Measurements from ENCODE around the gene PCID2.
"Not testable (repeated sequence)": the region's sequence is repeated elsewhere in the genome, so short reads cannot be mapped to it uniquely, and the experiment has no call there.

PCID2 gene

GRCh38 chr13:113208421-113209335 lies at the start of gene PCID2:
TSS of gene PCID2 (minus strand) at chr13:113208669. CDS start at chr13:113208634, 35 bp downstream.
- Histone ChIP-seq H3K9me3 (ENCODE audit: low read length) (peaks cover 2% of the 10 kb centered on the region), H3K36me3 (ENCODE audit: insufficient read depth, low read length) (peaks cover 30% of the 10 kb centered on the region), H3K4me3 (ENCODE audit: low read length) (peak within 1 kb of the TSS; percentile 95), H3K27me3 (ENCODE audit: insufficient read depth, low read length) (no peaks in the 10 kb centered on the region), H3K4me1 (ENCODE audit: insufficient read depth, low read length) (peaks cover 26% of the 10 kb centered on the region), H2AFZ (ENCODE audit: low read depth, low read length) (peak within 1 kb of the TSS; percentile 97)

GRCh38 chr13:113257908-113258307 lies 49.4 kb upstream of the PCID2 start:
- not testable (repeated sequence) for H3K4me3 ChIP-seq (ENCODE audit: low read length); H3K4me1 ChIP-seq (ENCODE audit: insufficient read depth, low read length); H3K27me3 ChIP-seq (ENCODE audit: insufficient read depth, low read length); H3K9me3 ChIP-seq (ENCODE audit: low read length); H2AFZ ChIP-seq (ENCODE audit: low read depth, low read length)
- peaks cover 64% of the 10 kb centered on the region for H3K36me3 ChIP-seq (ENCODE audit: insufficient read depth, low read length)

GRCh38 chr13:113252516-113253095 lies 44.1 kb upstream of the PCID2 start:
- H3K36me3 ChIP-seq (ENCODE audit: insufficient read depth, low read length) = peaks cover 71% of the 10 kb centered on the region
- H3K9me3 ChIP-seq (ENCODE audit: low read length) = peaks cover 2% of the 10 kb centered on the region
- no peak overlapping the region for H2AFZ ChIP-seq (ENCODE audit: low read depth, low read length)
- no peaks in the 10 kb centered on the region for H3K27me3 ChIP-seq (ENCODE audit: insufficient read depth, low read length)
- no peaks in the 10 kb centered on the region for H3K4me1 ChIP-seq (ENCODE audit: insufficient read depth, low read length)
- no peak overlapping the region for H3K4me3 ChIP-seq (ENCODE audit: low read length)

- H3K36me3 ChIP-seq (ENCODE audit: insufficient read depth, low read length) = peaks cover 75% of the 10 kb centered on the region
- H2AFZ ChIP-seq (ENCODE audit: low read depth, low read length) = no peak overlapping the region
- no peaks in the 10 kb centered on the region for H3K4me1 ChIP-seq (ENCODE audit: insufficient read depth, low read length)
- no peak overlapping the region for H3K4me3 ChIP-seq (ENCODE audit: low read length)
- no peaks in the 10 kb centered on the region for H3K9me3 ChIP-seq (ENCODE audit: low read length)
- H3K27me3 ChIP-seq (ENCODE audit: insufficient read depth, low read length) = no peaks in the 10 kb centered on the region
Observed at GRCh38 chr13:113245849-113246796, 37.7 kb upstream of the PCID2 start.

- Histone ChIP-seq H3K9me3 (ENCODE audit: low read length) (no peaks in the 10 kb centered on the region), H3K4me3 (ENCODE audit: low read length) (no peak overlapping the region), H2AFZ (ENCODE audit: low read depth, low read length) (no peak overlapping the region), H3K4me1 (ENCODE audit: insufficient read depth, low read length) (no peaks in the 10 kb centered on the region), H3K36me3 (ENCODE audit: insufficient read depth, low read length) (peaks cover 81% of the 10 kb centered on the region), H3K27me3 (ENCODE audit: insufficient read depth, low read length) (no peaks in the 10 kb centered on the region)
Observed at GRCh38 chr13:113243847-113244246, 35.4 kb upstream of the PCID2 start.

GRCh38 chr13:113241623-113242022 lies 33.2 kb upstream of the PCID2 start:
- not testable (repeated sequence) for H2AFZ ChIP-seq (ENCODE audit: low read depth, low read length); H3K9me3 ChIP-seq (ENCODE audit: low read length); H3K4me3 ChIP-seq (ENCODE audit: low read length); H3K27me3 ChIP-seq (ENCODE audit: insufficient read depth, low read length); H3K4me1 ChIP-seq (ENCODE audit: insufficient read depth, low read length)
- peaks cover 75% of the 10 kb centered on the region for H3K36me3 ChIP-seq (ENCODE audit: insufficient read depth, low read length)

GRCh38 chr13:113239986-113240385 lies 31.5 kb upstream of the PCID2 start:
- H3K9me3 ChIP-seq (ENCODE audit: low read length) = no peaks in the 10 kb centered on the region
- H2AFZ ChIP-seq (ENCODE audit: low read depth, low read length) = no peak overlapping the region
- H3K4me1 ChIP-seq (ENCODE audit: insufficient read depth, low read length) = no peaks in the 10 kb centered on the region
- peaks cover 69% of the 10 kb centered on the region for H3K36me3 ChIP-seq (ENCODE audit: insufficient read depth, low read length)
- H3K4me3 ChIP-seq (ENCODE audit: low read length) = no peak overlapping the region
- no peaks in the 10 kb centered on the region for H3K27me3 ChIP-seq (ENCODE audit: insufficient read depth, low read length)

GRCh38 chr13:113239357-113239756 lies 30.9 kb upstream of the PCID2 start:
- Histone ChIP-seq H3K27me3 (ENCODE audit: insufficient read depth, low read length) (no peaks in the 10 kb centered on the region), H3K36me3 (ENCODE audit: insufficient read depth, low read length) (peaks cover 68% of the 10 kb centered on the region), H3K9me3 (ENCODE audit: low read length) (no peaks in the 10 kb centered on the region), H3K4me3 (ENCODE audit: low read length) (no peak overlapping the region), H3K4me1 (ENCODE audit: insufficient read depth, low read length) (no peaks in the 10 kb centered on the region), H2AFZ (ENCODE audit: low read depth, low read length) (no peak overlapping the region)

GRCh38 chr13:113238536-113238935 lies 30.1 kb upstream of the PCID2 start:
- no peaks in the 10 kb centered on the region for H3K27me3 ChIP-seq (ENCODE audit: insufficient read depth, low read length)
- no peak overlapping the region for H2AFZ ChIP-seq (ENCODE audit: low read depth, low read length)
- no peak overlapping the region for H3K4me3 ChIP-seq (ENCODE audit: low read length)
- H3K36me3 ChIP-seq (ENCODE audit: insufficient read depth, low read length) = peaks cover 64% of the 10 kb centered on the region
- no peaks in the 10 kb centered on the region for H3K9me3 ChIP-seq (ENCODE audit: low read length)
- H3K4me1 ChIP-seq (ENCODE audit: insufficient read depth, low read length) = no peaks in the 10 kb centered on the region

- Histone ChIP-seq H3K36me3 (ENCODE audit: insufficient read depth, low read length) (peaks cover 59% of the 10 kb centered on the region), H3K4me1 (ENCODE audit: insufficient read depth, low read length) (no peaks in the 10 kb centered on the region), H3K27me3 (ENCODE audit: insufficient read depth, low read length) (no peaks in the 10 kb centered on the region), H2AFZ (ENCODE audit: low read depth, low read length) (no peak overlapping the region), H3K4me3 (ENCODE audit: low read length) (no peak overlapping the region), H3K9me3 (ENCODE audit: low read length) (peaks cover 2% of the 10 kb centered on the region)
Observed at GRCh38 chr13:113233101-113233500, 24.6 kb upstream of the PCID2 start.

GRCh38 chr13:113232208-113233003 lies 23.9 kb upstream of the PCID2 start:
- peaks cover 57% of the 10 kb centered on the region for H3K36me3 ChIP-seq (ENCODE audit: insufficient read depth, low read length)
- no peaks in the 10 kb centered on the region for H3K27me3 ChIP-seq (ENCODE audit: insufficient read depth, low read length)
- H3K4me3 ChIP-seq (ENCODE audit: low read length) = no peak overlapping the region

More at GRCh38 chr13:113232208-113233003, 23.9 kb upstream of the PCID2 start:
- Histone ChIP-seq H3K9me3 (ENCODE audit: low read length) (peaks cover 2% of the 10 kb centered on the region), H3K4me1 (ENCODE audit: insufficient read depth, low read length) (no peaks in the 10 kb centered on the region), H2AFZ (ENCODE audit: low read depth, low read length) (no peak overlapping the region)
